ENCODE data around the gene HOXA2.

HOXA2 gene

DNA sequence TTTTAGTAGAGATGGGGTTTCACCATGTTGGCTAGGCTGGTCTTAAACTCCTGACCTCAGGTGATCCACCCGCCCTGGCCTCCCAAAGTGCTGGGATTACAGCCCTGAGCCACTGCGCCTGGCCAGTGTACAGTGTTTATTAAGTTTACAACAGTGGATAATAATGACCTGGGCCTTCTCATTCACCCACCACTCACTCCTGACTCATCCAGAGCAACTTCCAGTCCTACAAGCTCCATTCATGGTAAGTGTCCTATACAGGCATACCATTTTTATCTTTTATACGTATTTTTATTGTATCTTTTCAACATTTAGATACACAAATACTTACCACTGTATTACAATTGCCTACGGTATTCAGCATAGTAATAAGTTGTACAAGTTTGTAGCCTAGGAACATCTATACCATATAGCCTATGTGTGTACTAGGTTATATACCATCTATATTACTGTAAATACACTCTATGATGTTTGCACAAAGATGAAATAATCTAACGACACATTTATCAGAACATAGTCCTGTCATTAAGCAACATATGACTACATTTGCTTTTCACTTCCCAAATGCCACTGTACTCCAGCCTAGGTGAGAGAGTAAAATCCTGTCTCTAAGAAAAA, 23.8 kb downstream of the HOXA2 start:
- Histone ChIP-seq H3K4me3 (ENCODE audit: low read length) (no peak overlapping the region), H3K36me3 (replicated peaks; ENCODE audit: low read depth, low read length) (no peaks in the 10 kb centered on the region), H3K27ac (ENCODE audit: low read length) (no peak overlapping the region), H2AFZ (ENCODE audit: low read depth, low read length) (no peak overlapping the region), H3K27me3 (ENCODE audit: low read depth, low read length) (no peaks in the 10 kb centered on the region), H3K4me2 (ENCODE audit: low read length) (no peak overlapping the region), H3K9me3 (ENCODE audit: insufficient read depth, low read length) (no peaks in the 10 kb centered on the region), H4K20me1 (ENCODE audit: insufficient read depth, low read length) (no peaks in the 10 kb centered on the region), H3K79me2 (ENCODE audit: low read length) (no peaks in the 10 kb centered on the region), H3K9ac (ENCODE audit: low read length) (no peak overlapping the region), H3K4me1 (ENCODE audit: low read length) (peaks cover 11% of the 10 kb centered on the region; the same call in 1 of the 2 replicates)
- no peak for TF ChIP-seq EZH2phosphoT487 (IDR thresholded peaks at IDR 0.05; ENCODE audit: low read depth)
- TF ChIP-seq, protein P1, sequence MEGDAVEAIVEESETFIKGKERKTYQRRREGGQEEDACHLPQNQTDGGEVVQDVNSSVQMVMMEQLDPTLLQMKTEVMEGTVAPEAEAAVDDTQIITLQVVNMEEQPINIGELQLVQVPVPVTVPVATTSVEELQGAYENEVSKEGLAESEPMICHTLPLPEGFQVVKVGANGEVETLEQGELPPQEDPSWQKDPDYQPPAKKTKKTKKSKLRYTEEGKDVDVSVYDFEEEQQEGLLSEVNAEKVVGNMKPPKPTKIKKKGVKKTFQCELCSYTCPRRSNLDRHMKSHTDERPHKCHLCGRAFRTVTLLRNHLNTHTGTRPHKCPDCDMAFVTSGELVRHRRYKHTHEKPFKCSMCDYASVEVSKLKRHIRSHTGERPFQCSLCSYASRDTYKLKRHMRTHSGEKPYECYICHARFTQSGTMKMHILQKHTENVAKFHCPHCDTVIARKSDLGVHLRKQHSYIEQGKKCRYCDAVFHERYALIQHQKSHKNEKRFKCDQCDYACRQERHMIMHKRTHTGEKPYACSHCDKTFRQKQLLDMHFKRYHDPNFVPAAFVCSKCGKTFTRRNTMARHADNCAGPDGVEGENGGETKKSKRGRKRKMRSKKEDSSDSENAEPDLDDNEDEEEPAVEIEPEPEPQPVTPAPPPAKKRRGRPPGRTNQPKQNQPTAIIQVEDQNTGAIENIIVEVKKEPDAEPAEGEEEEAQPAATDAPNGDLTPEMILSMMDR (IDR thresholded peaks at IDR 0.05; ENCODE audit: low read depth, low read length) = no peak

DNA sequence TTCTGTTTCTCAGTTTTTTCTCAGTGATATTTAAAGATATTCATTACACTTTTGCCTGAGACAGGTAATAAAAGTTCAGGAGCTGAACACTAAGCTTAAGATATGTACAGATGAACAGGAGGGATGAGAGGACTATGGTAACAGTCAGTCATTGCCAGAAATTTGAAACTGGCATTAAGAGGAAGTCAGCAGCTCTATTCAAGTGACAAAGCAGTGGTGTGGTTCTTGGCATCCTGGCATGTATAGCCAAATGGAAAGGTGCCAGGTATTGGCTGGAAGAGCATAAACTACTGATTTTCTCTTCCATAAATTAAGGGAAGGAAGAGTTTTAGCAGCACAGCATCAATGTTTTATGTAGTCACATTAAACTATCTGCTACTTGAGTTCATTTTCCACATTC, 29.4 kb downstream of the HOXA2 start:
- no peaks in the 10 kb centered on the region for H3K9me3 ChIP-seq (ENCODE audit: insufficient read depth, low read length)
- no peaks in the 10 kb centered on the region for H4K20me1 ChIP-seq (ENCODE audit: insufficient read depth, low read length)
- H3K79me2 ChIP-seq (ENCODE audit: low read length) = no peaks in the 10 kb centered on the region
- no peak overlapping the region for H3K9ac ChIP-seq (ENCODE audit: low read length)
- no peak overlapping the region for H3K4me3 ChIP-seq (ENCODE audit: low read length)
- H3K27ac ChIP-seq (ENCODE audit: low read length) = no peak overlapping the region
- H3K4me2 ChIP-seq (ENCODE audit: low read length) = no peak overlapping the region
- no peaks in the 10 kb centered on the region for H3K27me3 ChIP-seq (ENCODE audit: low read depth, low read length)
- H2AFZ ChIP-seq (ENCODE audit: low read depth, low read length) = no peak overlapping the region
- TF ChIP-seq EZH2phosphoT487 (IDR thresholded peaks at IDR 0.05; ENCODE audit: low read depth) = no peak
- H3K4me1 ChIP-seq (ENCODE audit: low read length) = no peaks in the 10 kb centered on the region
- no peaks in the 10 kb centered on the region for H3K36me3 ChIP-seq (replicated peaks; ENCODE audit: low read depth, low read length)

DNA sequence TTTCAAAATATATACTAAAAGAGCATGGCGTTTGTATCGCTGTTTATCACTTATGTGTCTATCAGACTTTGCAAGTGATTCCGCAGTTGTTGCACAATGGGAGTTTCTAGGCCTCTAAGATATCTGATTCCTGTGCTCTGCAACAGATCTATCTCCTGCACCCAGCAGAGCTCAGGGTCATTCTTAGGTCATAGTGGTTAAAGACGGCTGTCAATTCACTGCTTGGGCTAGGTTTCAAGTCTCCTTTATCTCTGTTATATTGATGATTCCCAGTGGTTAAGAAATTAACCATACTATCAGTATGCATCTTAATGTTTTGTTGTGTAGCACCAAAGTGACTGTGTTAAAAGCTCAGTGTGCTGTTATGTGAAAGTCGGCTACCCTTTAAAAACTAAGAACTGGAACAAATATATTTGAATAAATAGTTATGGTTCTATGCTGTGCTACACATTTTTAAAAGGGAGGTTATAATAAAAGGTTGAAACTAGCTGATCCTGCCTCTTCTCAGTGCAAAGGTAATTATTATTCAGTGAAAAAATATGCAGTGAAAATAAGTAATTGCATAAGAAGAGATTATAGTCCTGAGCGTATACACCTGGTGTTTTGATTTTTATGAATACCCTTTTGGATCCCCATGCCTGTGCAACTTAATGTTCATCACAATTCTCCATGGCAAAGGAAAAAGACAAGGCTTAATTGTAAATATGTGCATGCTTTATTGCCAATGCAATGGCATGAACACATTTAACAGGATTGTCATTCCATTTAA, 30.7 kb downstream of the HOXA2 start:
- Histone ChIP-seq H3K9me3 (ENCODE audit: insufficient read depth, low read length) (no peaks in the 10 kb centered on the region), H3K4me2 (ENCODE audit: low read length) (no peak overlapping the region), H4K20me1 (ENCODE audit: insufficient read depth, low read length) (no peaks in the 10 kb centered on the region), H3K27ac (ENCODE audit: low read length) (no peak overlapping the region), H3K27me3 (ENCODE audit: low read depth, low read length) (no peaks in the 10 kb centered on the region), H3K4me1 (ENCODE audit: low read length) (no peaks in the 10 kb centered on the region), H3K79me2 (ENCODE audit: low read length) (no peaks in the 10 kb centered on the region), H3K9ac (ENCODE audit: low read length) (no peak overlapping the region), H3K36me3 (replicated peaks; ENCODE audit: low read depth, low read length) (no peaks in the 10 kb centered on the region), H3K4me3 (ENCODE audit: low read length) (no peak overlapping the region), H2AFZ (ENCODE audit: low read depth, low read length) (no peak overlapping the region)
- TF ChIP-seq, protein P1 (IDR thresholded peaks at IDR 0.05; ENCODE audit: low read depth, low read length) = no peak
- TF ChIP-seq EZH2phosphoT487 (IDR thresholded peaks at IDR 0.05; ENCODE audit: low read depth) = no peak

DNA sequence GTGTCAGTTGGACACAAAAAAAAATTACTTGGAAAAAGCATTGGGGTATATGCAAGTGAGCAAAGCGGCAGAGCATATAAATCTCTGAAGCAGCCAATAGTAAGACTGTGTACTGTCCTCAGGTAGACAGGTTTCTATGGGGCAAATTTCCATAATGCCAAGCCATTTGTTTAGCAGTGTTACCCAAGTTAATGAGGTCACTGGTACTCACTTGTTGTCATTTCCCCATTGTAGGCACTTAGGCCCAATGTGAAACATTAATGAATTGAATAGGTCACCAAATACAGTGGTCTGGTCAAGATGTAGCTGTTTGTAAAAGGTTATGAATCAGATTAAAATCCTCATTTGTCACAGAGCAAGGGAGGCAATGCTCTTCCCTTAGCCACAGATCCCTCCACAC, 34.2 kb downstream of the HOXA2 start:
- Histone ChIP-seq H3K27me3 (ENCODE audit: low read depth, low read length) (no peaks in the 10 kb centered on the region), H3K36me3 (replicated peaks; ENCODE audit: low read depth, low read length) (no peaks in the 10 kb centered on the region), H3K4me2 (ENCODE audit: low read length) (no peak overlapping the region), H3K27ac (ENCODE audit: low read length) (no peak overlapping the region), H3K9ac (ENCODE audit: low read length) (no peak overlapping the region), H3K9me3 (ENCODE audit: insufficient read depth, low read length) (no peaks in the 10 kb centered on the region), H2AFZ (ENCODE audit: low read depth, low read length) (no peak overlapping the region), H4K20me1 (ENCODE audit: insufficient read depth, low read length) (no peaks in the 10 kb centered on the region), H3K79me2 (ENCODE audit: low read length) (no peaks in the 10 kb centered on the region), H3K4me3 (ENCODE audit: low read length) (no peak overlapping the region), H3K4me1 (ENCODE audit: low read length) (no peaks in the 10 kb centered on the region)
- no peak for TF ChIP-seq EZH2phosphoT487 (IDR thresholded peaks at IDR 0.05; ENCODE audit: low read depth)
- TF ChIP-seq, protein P1 (IDR thresholded peaks at IDR 0.05; ENCODE audit: low read depth, low read length) = no peak

Data from OCI-LY3 (cell line).